ENCODE measurements around the gene NMUR2. TPM values are rescaled to one million over a fixed set of nuclear protein-coding genes. Genes with fewer than 3 reads are reported as not detected.

NMUR2 gene
- total and polyA plus RNA-seq, 11 donors, result 0.22 TPM; not detected in 10

DNA sequence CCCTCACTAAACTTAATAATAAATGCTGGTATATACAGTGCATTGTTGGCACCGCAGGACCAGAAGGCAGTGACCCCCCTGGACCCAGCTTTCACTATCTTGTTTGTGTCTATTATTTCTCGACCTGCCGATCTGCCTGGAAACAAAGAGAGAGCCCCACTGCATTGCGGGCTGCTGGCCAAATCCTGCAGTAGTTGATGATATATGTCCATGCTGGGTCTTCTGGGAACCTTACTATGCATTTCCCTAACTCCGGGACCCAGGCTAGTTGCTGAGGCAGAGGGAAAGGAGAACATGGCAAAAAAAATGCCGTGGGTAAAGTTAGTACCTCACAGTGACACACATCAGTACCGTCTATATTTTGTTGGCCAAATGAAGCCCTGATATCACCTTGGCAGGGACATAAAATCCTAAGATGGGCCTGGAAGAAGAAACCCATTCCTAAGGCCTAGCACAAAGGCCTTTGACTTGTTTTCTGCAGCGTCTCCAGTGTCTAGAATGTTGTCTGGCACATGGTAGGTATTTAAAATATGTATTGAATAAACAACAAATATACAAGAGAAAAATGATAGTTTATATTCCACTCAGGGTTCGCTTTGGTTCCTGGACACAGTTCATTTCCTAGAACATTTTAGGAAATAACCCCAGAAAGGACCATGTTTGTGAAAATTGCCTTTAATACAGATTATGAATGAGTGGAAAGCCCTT is 46.1 kb downstream of the NMUR2 start:
- H3K27me3 ChIP-seq, result no peaks in the 10 kb centered on the region
- H3K27ac ChIP-seq, result no peak overlapping the region
- H3K36me3 ChIP-seq, result no peaks in the 10 kb centered on the region
- ATAC-seq (no peak), DNase-seq (no peak)
- TF ChIP-seq POLR2A (IDR thresholded peaks at IDR 0.05), result no peak
- peaks cover 0 to 3% (median 0%) of the 10 kb centered on the region in 12 donors for H3K4me1 ChIP-seq
- intact Hi-C loops (cut with DNase I), result loop anchor here in 6 of 10 donors (10.0 kb wide), 2 partner anchors 214 to 534 kb away; no protein-coding TSS in a partner anchor
- H3K4me3 ChIP-seq, result no peak overlapping the region
- whole genome bisulfite sequencing, 4 donors, result 57 to 60% (median 58%) methylated on average over 9 of the region's 9 CpGs
- H3K9me3 ChIP-seq, result no peaks in the 10 kb centered on the region

DNA sequence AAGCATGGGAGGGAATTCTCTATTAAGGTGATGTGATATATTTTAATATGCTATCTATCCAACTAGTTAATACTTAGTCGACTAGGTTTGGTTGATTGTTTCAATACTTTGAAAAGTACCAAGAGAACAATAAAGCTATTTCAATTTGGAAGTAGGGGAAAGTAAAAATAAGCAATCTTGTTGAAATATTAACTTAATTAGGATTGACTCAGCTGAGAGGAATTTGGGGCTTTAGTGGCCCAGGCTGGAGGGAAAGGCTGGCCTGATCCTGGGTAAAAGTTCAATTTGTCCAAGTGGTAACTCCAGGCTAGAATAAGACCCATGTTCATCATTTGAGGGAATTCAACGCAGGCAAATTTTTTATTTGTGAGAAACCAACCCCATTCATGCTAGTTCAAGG is 48.6 kb downstream of the NMUR2 start:
- intact Hi-C loops (cut with DNase I), result loop anchor here in 6 of 10 donors (10.0 kb wide), 2 partner anchors 212 to 532 kb away; no protein-coding TSS in a partner anchor
- Histone ChIP-seq H3K4me3 (no peak overlapping the region), H3K4me1 (peaks cover 0 to 3% (median 0%) of the 10 kb centered on the region in 12 donors), H3K36me3 (no peaks in the 10 kb centered on the region), H3K27me3 (no peaks in the 10 kb centered on the region), H3K9me3 (no peaks in the 10 kb centered on the region), H3K27ac (no peak overlapping the region)
- DNase-seq (no peak), ATAC-seq (no peak)
- WGBS, 4 donors, result 83 to 91% (median 85%) methylated on average over 2 of the region's 2 CpGs
- no peak for TF ChIP-seq POLR2A (IDR thresholded peaks at IDR 0.05)
- TF ChIP-seq, protein P1, sequence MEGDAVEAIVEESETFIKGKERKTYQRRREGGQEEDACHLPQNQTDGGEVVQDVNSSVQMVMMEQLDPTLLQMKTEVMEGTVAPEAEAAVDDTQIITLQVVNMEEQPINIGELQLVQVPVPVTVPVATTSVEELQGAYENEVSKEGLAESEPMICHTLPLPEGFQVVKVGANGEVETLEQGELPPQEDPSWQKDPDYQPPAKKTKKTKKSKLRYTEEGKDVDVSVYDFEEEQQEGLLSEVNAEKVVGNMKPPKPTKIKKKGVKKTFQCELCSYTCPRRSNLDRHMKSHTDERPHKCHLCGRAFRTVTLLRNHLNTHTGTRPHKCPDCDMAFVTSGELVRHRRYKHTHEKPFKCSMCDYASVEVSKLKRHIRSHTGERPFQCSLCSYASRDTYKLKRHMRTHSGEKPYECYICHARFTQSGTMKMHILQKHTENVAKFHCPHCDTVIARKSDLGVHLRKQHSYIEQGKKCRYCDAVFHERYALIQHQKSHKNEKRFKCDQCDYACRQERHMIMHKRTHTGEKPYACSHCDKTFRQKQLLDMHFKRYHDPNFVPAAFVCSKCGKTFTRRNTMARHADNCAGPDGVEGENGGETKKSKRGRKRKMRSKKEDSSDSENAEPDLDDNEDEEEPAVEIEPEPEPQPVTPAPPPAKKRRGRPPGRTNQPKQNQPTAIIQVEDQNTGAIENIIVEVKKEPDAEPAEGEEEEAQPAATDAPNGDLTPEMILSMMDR (IDR thresholded peaks at IDR 0.05), result no peak

DNA sequence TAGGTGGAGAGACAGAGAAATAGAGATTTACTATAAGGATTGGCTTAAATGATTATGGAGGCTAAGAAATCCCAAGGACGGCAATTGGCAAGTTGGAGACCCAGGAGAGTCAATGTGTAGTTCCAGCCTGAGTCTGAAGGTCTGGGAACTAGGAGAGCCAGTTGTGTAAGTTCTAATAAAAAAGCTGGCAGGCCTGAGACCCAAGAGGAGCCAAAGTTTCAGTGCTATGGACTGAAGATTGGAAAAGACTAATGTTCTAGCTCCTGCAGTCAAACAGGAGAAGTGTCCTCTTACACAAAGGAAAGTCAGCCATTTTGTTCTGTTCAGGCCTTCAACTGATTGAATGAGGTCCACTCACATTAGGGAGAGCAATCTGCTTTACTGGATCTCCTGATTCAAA is 50.0 kb downstream of the NMUR2 start:
- TF ChIP-seq POLR2A (IDR thresholded peaks at IDR 0.05), result no peak
- TF ChIP-seq, protein P1 (IDR thresholded peaks at IDR 0.05), result no peak
- ATAC-seq, result no peak

DNA sequence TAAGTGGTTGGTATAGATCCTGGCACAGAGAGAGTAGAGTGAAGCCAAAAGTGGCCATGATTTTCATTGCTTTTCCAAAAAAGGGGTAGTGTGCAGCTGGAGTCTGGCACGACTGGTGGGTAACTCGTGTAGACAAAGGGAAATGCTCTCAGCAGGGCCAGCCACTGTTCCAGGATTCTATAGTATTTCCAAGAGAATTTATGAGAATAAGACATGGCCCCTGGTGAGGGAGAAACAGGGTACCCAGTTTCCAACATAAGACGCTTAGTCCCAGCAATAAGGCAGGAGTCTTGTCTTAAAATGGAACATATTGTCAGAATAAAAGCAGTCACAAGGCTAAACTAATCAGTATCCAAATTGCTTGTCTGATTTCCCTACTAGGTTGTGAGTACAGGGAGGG is 52.1 kb downstream of the NMUR2 start:
- Histone ChIP-seq H3K9me3 (no peaks in the 10 kb centered on the region), H3K36me3 (no peaks in the 10 kb centered on the region), H3K27ac (no peak overlapping the region), H3K4me1 (peaks cover 0 to 9% (median 0%) of the 10 kb centered on the region in 12 donors), H3K27me3 (no peaks in the 10 kb centered on the region), H3K4me3 (no peak overlapping the region)
- TF ChIP-seq, protein P1 (IDR thresholded peaks at IDR 0.05), result no peak
- no peak for TF ChIP-seq POLR2A (IDR thresholded peaks at IDR 0.05)
- WGBS, 4 donors, result 68 to 88% (median 86%) methylated on average over 3 of the region's 3 CpGs
- DNase-seq (no peak), ATAC-seq (no peak)
- intact Hi-C loops (cut with DNase I), result loop anchor here in 9 of 10 donors (5.0 to 10.0 kb wide), 5 partner anchors 208 to 531 kb away; no protein-coding TSS in a partner anchor

More for the DNA sequence above, 50.0 kb downstream of the NMUR2 start:
- Histone ChIP-seq H3K4me1 (peaks cover 0 to 4% (median under 1%) of the 10 kb centered on the region in 12 donors), H3K9me3 (no peaks in the 10 kb centered on the region), H3K36me3 (no peaks in the 10 kb centered on the region), H3K27ac (no peak overlapping the region), H3K4me3 (no peak overlapping the region), H3K27me3 (no peaks in the 10 kb centered on the region)
- intact Hi-C loops (cut with DNase I), result loop anchor here in 6 of 10 donors (10.0 kb wide), 2 partner anchors 210 to 530 kb away; no protein-coding TSS in a partner anchor
- no peak for DNase-seq
- 0 to 91% (median 59%) methylated on average over 1 of the region's 1 CpG for WGBS, 4 donors

Data from heart left ventricle (tissue), 16 donors.